Ishikawa (cell line): Measurements from ENCODE around the gene WNT2.

Experiments used
- EGR1 ChIP-seq: IDR thresholded peaks from 2 replicates; pipeline ENCODE4 v1.6.1; 2012
- EP300 ChIP-seq: IDR thresholded peaks from 2 replicates; pipeline ENCODE4 v1.6.1; 2012; ENCODE audit warnings: borderline replicate concordance
- FOXM1 ChIP-seq: IDR thresholded peaks from 2 replicates; pipeline ENCODE4 v1.6.1; 2012; ENCODE audit warnings: low read depth, borderline replicate concordance
- NFIC ChIP-seq: IDR thresholded peaks from 2 replicates; pipeline ENCODE4 v1.6.1; 2012
- RAD21 ChIP-seq: IDR thresholded peaks from 2 replicates; pipeline ENCODE4 v1.6.1; 2012; ENCODE audit warnings: low read depth
- TAF1 ChIP-seq: IDR thresholded peaks from 2 replicates; pipeline ENCODE4 v1.6.1; 2012; ENCODE audit warnings: low read depth, mild to moderate bottlenecking
- TEAD4 ChIP-seq: IDR thresholded peaks from 2 replicates; pipeline ENCODE4 v1.6.1; 2012
- YY1 ChIP-seq: IDR thresholded peaks from 2 replicates; pipeline ENCODE4 v1.6.1; 2012; ENCODE audit warnings: low read depth
- ZBTB7A ChIP-seq: IDR thresholded peaks from 2 replicates; pipeline ENCODE4 v1.6.1; 2012; ENCODE audit warnings: low read depth
- TF ChIP-seq, protein P1 (sequence below): IDR thresholded peaks from 2 replicates; pipeline ENCODE4 v1.6.1; 2012
- TF ChIP-seq, protein P2 (sequence below): IDR thresholded peaks from 2 replicates; pipeline ENCODE4 v1.6.1; 2012; ENCODE audit warnings: low read depth, mild to moderate bottlenecking
- TF ChIP-seq, protein P3 (sequence below): IDR thresholded peaks from 2 replicates; pipeline ENCODE4 v1.6.1; 2012

- TF ChIP-seq TAF1 (no peak), EP300 (no peak), RAD21 (no peak), YY1 (no peak), NFIC (no peak), ZBTB7A (no peak), TEAD4 (no peak), FOXM1 (no peak), EGR1 (no peak)
- TF ChIP-seq, protein P1, sequence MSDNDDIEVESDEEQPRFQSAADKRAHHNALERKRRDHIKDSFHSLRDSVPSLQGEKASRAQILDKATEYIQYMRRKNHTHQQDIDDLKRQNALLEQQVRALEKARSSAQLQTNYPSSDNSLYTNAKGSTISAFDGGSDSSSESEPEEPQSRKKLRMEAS: no peak
- TF ChIP-seq, protein P2, sequence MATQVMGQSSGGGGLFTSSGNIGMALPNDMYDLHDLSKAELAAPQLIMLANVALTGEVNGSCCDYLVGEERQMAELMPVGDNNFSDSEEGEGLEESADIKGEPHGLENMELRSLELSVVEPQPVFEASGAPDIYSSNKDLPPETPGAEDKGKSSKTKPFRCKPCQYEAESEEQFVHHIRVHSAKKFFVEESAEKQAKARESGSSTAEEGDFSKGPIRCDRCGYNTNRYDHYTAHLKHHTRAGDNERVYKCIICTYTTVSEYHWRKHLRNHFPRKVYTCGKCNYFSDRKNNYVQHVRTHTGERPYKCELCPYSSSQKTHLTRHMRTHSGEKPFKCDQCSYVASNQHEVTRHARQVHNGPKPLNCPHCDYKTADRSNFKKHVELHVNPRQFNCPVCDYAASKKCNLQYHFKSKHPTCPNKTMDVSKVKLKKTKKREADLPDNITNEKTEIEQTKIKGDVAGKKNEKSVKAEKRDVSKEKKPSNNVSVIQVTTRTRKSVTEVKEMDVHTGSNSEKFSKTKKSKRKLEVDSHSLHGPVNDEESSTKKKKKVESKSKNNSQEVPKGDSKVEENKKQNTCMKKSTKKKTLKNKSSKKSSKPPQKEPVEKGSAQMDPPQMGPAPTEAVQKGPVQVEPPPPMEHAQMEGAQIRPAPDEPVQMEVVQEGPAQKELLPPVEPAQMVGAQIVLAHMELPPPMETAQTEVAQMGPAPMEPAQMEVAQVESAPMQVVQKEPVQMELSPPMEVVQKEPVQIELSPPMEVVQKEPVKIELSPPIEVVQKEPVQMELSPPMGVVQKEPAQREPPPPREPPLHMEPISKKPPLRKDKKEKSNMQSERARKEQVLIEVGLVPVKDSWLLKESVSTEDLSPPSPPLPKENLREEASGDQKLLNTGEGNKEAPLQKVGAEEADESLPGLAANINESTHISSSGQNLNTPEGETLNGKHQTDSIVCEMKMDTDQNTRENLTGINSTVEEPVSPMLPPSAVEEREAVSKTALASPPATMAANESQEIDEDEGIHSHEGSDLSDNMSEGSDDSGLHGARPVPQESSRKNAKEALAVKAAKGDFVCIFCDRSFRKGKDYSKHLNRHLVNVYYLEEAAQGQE: no peak
- TF ChIP-seq, protein P3, sequence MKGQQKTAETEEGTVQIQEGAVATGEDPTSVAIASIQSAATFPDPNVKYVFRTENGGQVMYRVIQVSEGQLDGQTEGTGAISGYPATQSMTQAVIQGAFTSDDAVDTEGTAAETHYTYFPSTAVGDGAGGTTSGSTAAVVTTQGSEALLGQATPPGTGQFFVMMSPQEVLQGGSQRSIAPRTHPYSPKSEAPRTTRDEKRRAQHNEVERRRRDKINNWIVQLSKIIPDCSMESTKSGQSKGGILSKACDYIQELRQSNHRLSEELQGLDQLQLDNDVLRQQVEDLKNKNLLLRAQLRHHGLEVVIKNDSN: no peak
Measured at GRCh38 chr7:117249696-117250095, 73.2 kb downstream of the WNT2 start.
